Spleen (tissue), 11 donors: ENCODE measurements around the gene MLST8. TPM values are rescaled to one million over a fixed set of nuclear protein-coding genes. Genes with fewer than 3 reads are reported as not detected.
"Not testable (repeated sequence)": the region's sequence is repeated elsewhere in the genome, so short reads cannot be mapped to it uniquely, and the experiment has no call there.

Source experiments
- DNase-seq: peaks from one replicate; pipeline ENCODE4 v3.0.0-alpha.2; 2020
- H3K27ac ChIP-seq, 8 donors: fragments of 200-600 bp; sonication (generic) in 7 of 8; 1 replicate in 4 of 8; 2 replicates in 4 of 8; pipeline versions ENCODE4 v1.5.0 to v1.8.0; 2016 to 2021; ENCODE audit warnings: inconsistent platforms in 4 of 8, mild to moderate bottlenecking in 4 of 8, moderate library complexity in 1 of 8
- H3K27me3 ChIP-seq, 7 donors: fragments of 200-600 bp; sonication (generic) in 6 of 7; replicated peaks in 1 of 7; 1 replicate in 4 of 7; 2 replicates in 3 of 7; pipeline versions ENCODE4 v1.5.0 to v1.8.0; 2016 to 2021; ENCODE audit warnings: inconsistent platforms in 3 of 7, mild to moderate bottlenecking in 1 of 7
- H3K36me3 ChIP-seq, 6 donors: fragments of 200-600 bp; sonication (generic) in 5 of 6; 1 replicate in 4 of 6; 2 replicates in 2 of 6; pipeline versions ENCODE4 v1.5.0 to v1.8.0; 2016 to 2021; ENCODE audit warnings: inconsistent platforms in 2 of 6
- H3K4me1 ChIP-seq, 6 donors: fragments of 200-600 bp; sonication (generic) in 5 of 6; 1 replicate in 3 of 6; 2 replicates in 3 of 6; pipeline versions ENCODE4 v1.5.0 to v1.8.0; 2016 to 2021; ENCODE audit warnings: inconsistent platforms in 3 of 6
- H3K4me3 ChIP-seq, 8 donors: fragments of 200-600 bp; sonication (generic) in 7 of 8; 1 replicate in 4 of 8; 2 replicates in 4 of 8; pipeline versions ENCODE4 v1.5.0 to v1.8.0; 2016 to 2021; ENCODE audit warnings: inconsistent platforms in 4 of 8, mild to moderate bottlenecking in 4 of 8, moderate library complexity in 2 of 8
- H3K9me3 ChIP-seq, 8 donors: fragments of 200-600 bp; sonication (generic) in 7 of 8; 1 replicate in 4 of 8; 2 replicates in 4 of 8; pipeline versions ENCODE4 v1.5.0 to v1.8.0; 2016 to 2021; ENCODE audit warnings: inconsistent platforms in 4 of 8
- POLR2A ChIP-seq, 3 donors: fragments of 450-650 bp; IDR thresholded peaks; one replicate each; pipeline ENCODE4 v1.5.1; 2017; ENCODE audit warnings: antibody characterized with exemption in 3 of 3, mild to moderate bottlenecking in 1 of 3
- POLR2AphosphoS5 ChIP-seq, 3 donors: sonication (generic); formaldehyde crosslinking; IDR thresholded peaks; one replicate each; pipeline ENCODE4 v1.5.1; 2017; ENCODE audit warnings: antibody characterized with exemption in 3 of 3
- WGBS, 5 donors: extraction: QIAGEN DNeasy Blood & Tissue Kit in 3 of 5; methylation state at CpG; one replicate each; pipeline versions ENCODE4 v1.1.5 to v1.1.7; 2013 to 2018; 5-methylcytosine and 5-hydroxymethylcytosine counted together
- intact Hi-C: fragments of 100-400 bp; cut with DNase I; formaldehyde crosslinking; loops from one replicate; pipeline ENCODE4 v1.15.0; 2023; ENCODE audit warnings: low total_unique reads
- polyA plus RNA-seq, 3 donors: library from polyadenylated mRNA; stranded (reverse); fragments of 200-250 nt; gene quantifications; one replicate each; pipeline ENCODE4 v1.2.1, GENCODE V29; 2013
- total RNA-seq, 7 donors: library from RNA; depleted of rRNA in 3 of 7; stranded (reverse); fragments of >200 nt in 3 of 7; fragmentation: NEBNext Ultra II Directional in 4 of 7; extraction: Animal tissue kit (Norgen Biotek cat#: 25700) in 4 of 7; gene quantifications; one replicate each; pipeline versions ENCODE4 v1.1.0 to v1.2.1, GENCODE V29; 2016 to 2021
- donor health status: healthy with polysubstance abuse.
- donor health status: DM: no; HTN: no; CAD: no; lungs with moderate emphysema.
- donor health status: DM: no; HTN: no; CAD: no.
- donor health status: Bipolar disorder and iron deficiency.
- donor health status: healthy.
- donor health status: DM: no; HTN: no; CAD: no.
- donor health status: DM: yes; HTN: yes; CAD: no.

MLST8 gene
- total and polyA plus RNA-seq, 10 donors = 25.0 to 61.7 (median 40.6) TPM

DNA sequence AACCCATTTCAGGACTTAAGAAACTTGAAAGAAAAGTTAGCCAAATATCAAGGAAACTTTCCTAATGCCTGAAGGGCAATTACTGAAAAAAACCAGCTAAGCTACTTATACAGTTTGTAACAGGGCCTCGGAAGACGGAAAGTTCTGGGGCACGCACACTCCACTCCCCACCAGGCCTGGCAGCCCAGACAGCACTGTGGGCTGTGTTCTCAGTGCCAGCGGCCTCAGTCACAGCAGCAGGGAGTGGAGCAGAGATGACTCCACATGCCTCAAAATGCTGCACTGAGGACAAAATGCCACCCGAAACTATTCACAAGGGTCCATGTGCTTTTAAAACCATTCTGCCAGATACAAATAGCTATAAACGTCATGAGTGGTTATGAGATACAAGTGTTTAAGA lies 52.5 kb downstream of the MLST8 start:
- Histone ChIP-seq H3K36me3 (peaks cover 3 to 100% (median 98%) of the 10 kb centered on the region in 6 donors), H3K4me1 (peaks cover 0 to 14% (median 3%) of the 10 kb centered on the region in 6 donors), H3K4me3 (no peak overlapping the region), H3K9me3 (no peaks in the 10 kb centered on the region), H3K27ac (no peak overlapping the region), H3K27me3 (no peaks in the 10 kb centered on the region)
- TF ChIP-seq POLR2A (IDR thresholded peaks at IDR 0.05) (no peak), POLR2AphosphoS5 (IDR thresholded peaks at IDR 0.05) (peak in 2 of 3 donors; percentile 13 to 22)
- no peak for DNase-seq
- intact Hi-C loops = no loop called here
- WGBS, 5 donors = 90 to 96% (median 93%) methylated on average over 6 of the region's 6 CpGs

DNA sequence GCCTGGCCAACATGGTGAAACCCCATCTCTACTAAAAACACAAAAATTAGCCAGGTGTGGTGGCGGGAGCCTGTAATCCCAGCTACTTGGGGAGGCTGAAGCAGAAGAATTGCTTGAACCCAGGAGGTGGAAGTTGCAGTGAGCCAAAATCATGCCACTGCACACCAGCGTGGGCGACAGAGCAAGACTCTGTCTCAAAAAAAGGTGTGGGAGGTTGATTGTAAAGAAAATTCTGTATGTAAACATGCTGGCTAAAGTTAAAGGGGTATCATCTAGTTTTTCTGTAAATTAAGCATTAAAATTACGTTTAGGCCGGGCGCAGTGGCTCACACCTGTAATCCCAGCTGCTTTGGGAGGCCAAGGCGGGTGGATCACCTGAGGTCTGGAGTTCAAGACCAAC lies 53.3 kb downstream of the MLST8 start:
- DNase-seq, H3K4me3 ChIP-seq, H3K27me3 ChIP-seq, H3K9me3 ChIP-seq, intact Hi-C loops, H3K27ac ChIP-seq: not testable (repeated sequence)
- H3K4me1 ChIP-seq = peaks cover 0 to 12% (median 3%) of the 10 kb centered on the region in 6 donors
- peaks cover 3 to 100% (median 99%) of the 10 kb centered on the region in 6 donors for H3K36me3 ChIP-seq
- 91 to 97% (median 96%) methylated on average over 7 of the region's 7 CpGs for WGBS, 5 donors

Other genes starting within 250 kb of the MLST8 start
- 100 to 1,000 TPM in 3 of 7 donors, 10 to 100 TPM in 4; 69.3 to 225 (median 87.4) TPM for gene NDUFB10, start 245.9 kb upstream of the MLST8 start, total RNA-seq
- 100 to 1,000 TPM; 155 to 162 (median 159) TPM for gene NDUFB10, start 245.9 kb upstream of the MLST8 start, polyA plus RNA-seq
- 1,000 to 10,000 TPM; 1,930 to 2,450 (median 2,233) TPM for gene RPS2, start 240.6 kb upstream of the MLST8 start, total RNA-seq
- gene RPS2, start 240.6 kb upstream of the MLST8 start, polyA plus RNA-seq = 1,000 to 10,000 TPM; 3,942 to 6,006 (median 5,765) TPM
- gene RNF151, start 238.6 kb upstream of the MLST8 start, total RNA-seq = not detected
- under 1 TPM; 0.16 to 0.26 (median 0.17) TPM for gene RNF151, start 238.6 kb upstream of the MLST8 start, polyA plus RNA-seq
- gene TBL3, start 233.4 kb upstream of the MLST8 start, total RNA-seq = 10 to 100 TPM; 20.6 to 33.0 (median 27.0) TPM
- gene TBL3, start 233.4 kb upstream of the MLST8 start, polyA plus RNA-seq = 10 to 100 TPM; 40.6 to 54.2 (median 46.8) TPM
- 1 to 10 TPM in 1 of 7 donors, under 1 TPM in 2, not detected in 4; 0.30 to 1.4 (median 0.49) TPM for gene NOXO1, start 224.0 kb upstream of the MLST8 start, total RNA-seq
- gene NOXO1, start 224.0 kb upstream of the MLST8 start, polyA plus RNA-seq = 1 to 10 TPM in 1 of 3 donors, under 1 TPM in 2; 0.68 to 1.3 (median 0.96) TPM
- gene GFER, start 221.3 kb upstream of the MLST8 start, total RNA-seq = 10 to 100 TPM in 6 of 7 donors, 1 to 10 TPM in 1; 9.6 to 23.3 (median 20.5) TPM
- gene GFER, start 221.3 kb upstream of the MLST8 start, polyA plus RNA-seq = 10 to 100 TPM; 28.5 to 36.0 (median 34.9) TPM
- 10 to 100 TPM in 1 of 7 donors, 1 to 10 TPM in 5, under 1 TPM in 1; 0.85 to 11.4 (median 2.6) TPM for gene SYNGR3, start 215.5 kb upstream of the MLST8 start, total RNA-seq
- gene SYNGR3, start 215.5 kb upstream of the MLST8 start, polyA plus RNA-seq = 1 to 10 TPM; 1.8 to 3.0 (median 3.0) TPM
- 10 to 100 TPM; 34.6 to 56.2 (median 47.2) TPM for gene ZNF598, start 195.6 kb upstream of the MLST8 start, total RNA-seq
- 10 to 100 TPM; 21.8 to 45.5 (median 29.0) TPM for gene ZNF598, start 195.6 kb upstream of the MLST8 start, polyA plus RNA-seq
- gene NPW, start 185.7 kb upstream of the MLST8 start, total RNA-seq = 1 to 10 TPM in 1 of 7 donors, under 1 TPM in 3, not detected in 3; 0.51 to 1.9 (median 0.89) TPM
- gene NPW, start 185.7 kb upstream of the MLST8 start, polyA plus RNA-seq = 1 to 10 TPM in 2 of 3 donors, under 1 TPM in 1; 0.30 to 2.5 (median 2.3) TPM
- 100 to 1,000 TPM in 4 of 7 donors, 10 to 100 TPM in 3; 62.4 to 179 (median 126) TPM for gene NHERF2, start 178.6 kb upstream of the MLST8 start, total RNA-seq
- 100 to 1,000 TPM in 1 of 3 donors, 10 to 100 TPM in 2; 64.6 to 218 (median 71.2) TPM for gene NHERF2, start 178.6 kb upstream of the MLST8 start, polyA plus RNA-seq
- 10 to 100 TPM in 6 of 7 donors, 1 to 10 TPM in 1; 9.6 to 29.6 (median 20.0) TPM for gene NTHL1, start 157.6 kb upstream of the MLST8 start, total RNA-seq
- gene NTHL1, start 157.6 kb upstream of the MLST8 start, polyA plus RNA-seq = 10 to 100 TPM; 31.3 to 52.1 (median 37.0) TPM
- gene TSC2, start 157.5 kb upstream of the MLST8 start, total RNA-seq = 100 to 1,000 TPM in 4 of 7 donors, 10 to 100 TPM in 3; 63.8 to 185 (median 103) TPM
- gene TSC2, start 157.5 kb upstream of the MLST8 start, polyA plus RNA-seq = 10 to 100 TPM; 20.7 to 82.0 (median 53.3) TPM
- 100 to 1,000 TPM in 2 of 7 donors, 10 to 100 TPM in 5; 64.0 to 124 (median 95.3) TPM for gene PKD1, start 69.6 kb upstream of the MLST8 start, total RNA-seq
- gene PKD1, start 69.6 kb upstream of the MLST8 start, polyA plus RNA-seq = 10 to 100 TPM; 14.0 to 60.9 (median 18.5) TPM
- 1 to 10 TPM in 4 of 7 donors, under 1 TPM in 2, not detected in 1; 0.26 to 7.9 (median 1.2) TPM for gene RAB26, start 56.8 kb upstream of the MLST8 start, total RNA-seq
- 1 to 10 TPM in 2 of 3 donors, under 1 TPM in 1; 0.91 to 1.5 (median 1.4) TPM for gene RAB26, start 56.8 kb upstream of the MLST8 start, polyA plus RNA-seq
- gene TRAF7, start 49.7 kb upstream of the MLST8 start, total RNA-seq = 10 to 100 TPM; 41.5 to 63.9 (median 50.9) TPM
- 10 to 100 TPM; 22.0 to 37.6 (median 23.3) TPM for gene TRAF7, start 49.7 kb upstream of the MLST8 start, polyA plus RNA-seq
- not detected for gene CASKIN1, start 8.8 kb upstream of the MLST8 start, total RNA-seq
- gene CASKIN1, start 8.8 kb upstream of the MLST8 start, polyA plus RNA-seq = under 1 TPM; 0.24 to 0.32 (median 0.30) TPM
- 10 to 100 TPM in 2 of 7 donors, 1 to 10 TPM in 5; 3.5 to 12.8 (median 8.6) TPM for gene BRICD5, start 5.4 kb downstream of the MLST8 start, total RNA-seq
- gene BRICD5, start 5.4 kb downstream of the MLST8 start, polyA plus RNA-seq = 10 to 100 TPM; 18.2 to 40.2 (median 18.9) TPM
- gene PGP, start 9.4 kb downstream of the MLST8 start, total RNA-seq = 10 to 100 TPM in 6 of 7 donors, 1 to 10 TPM in 1; 9.4 to 20.2 (median 14.1) TPM
- gene PGP, start 9.4 kb downstream of the MLST8 start, polyA plus RNA-seq = 10 to 100 TPM in 2 of 3 donors, 1 to 10 TPM in 1; 9.3 to 16.6 (median 12.4) TPM
- gene E4F1, start 18.1 kb downstream of the MLST8 start, total RNA-seq = 10 to 100 TPM; 22.7 to 41.4 (median 26.7) TPM
- 10 to 100 TPM; 20.8 to 41.0 (median 38.4) TPM for gene E4F1, start 18.1 kb downstream of the MLST8 start, polyA plus RNA-seq
- 1 to 10 TPM in 4 of 7 donors, under 1 TPM in 3; 0.72 to 1.7 (median 1.3) TPM for gene DNASE1L2, start 31.0 kb downstream of the MLST8 start, total RNA-seq
- gene DNASE1L2, start 31.0 kb downstream of the MLST8 start, polyA plus RNA-seq = 1 to 10 TPM in 2 of 3 donors, under 1 TPM in 1; 0.59 to 2.2 (median 1.2) TPM
- gene ECI1, start 46.1 kb downstream of the MLST8 start, total RNA-seq = 10 to 100 TPM; 20.6 to 35.2 (median 29.0) TPM
- 10 to 100 TPM; 42.0 to 54.8 (median 51.6) TPM for gene ECI1, start 46.1 kb downstream of the MLST8 start, polyA plus RNA-seq
- gene RNPS1, start 62.7 kb downstream of the MLST8 start, total RNA-seq = 100 to 1,000 TPM; 119 to 153 (median 132) TPM
- 100 to 1,000 TPM; 123 to 180 (median 125) TPM for gene RNPS1, start 62.7 kb downstream of the MLST8 start, polyA plus RNA-seq
- 10 to 100 TPM in 1 of 7 donors, 1 to 10 TPM in 6; 6.5 to 12.6 (median 7.3) TPM for gene ABCA3, start 135.3 kb downstream of the MLST8 start, total RNA-seq
- gene ABCA3, start 135.3 kb downstream of the MLST8 start, polyA plus RNA-seq = 1 to 10 TPM; 2.5 to 5.5 (median 2.5) TPM
- gene CCNF, start 224.0 kb downstream of the MLST8 start, total RNA-seq = 10 to 100 TPM in 1 of 7 donors, 1 to 10 TPM in 6; 4.2 to 11.1 (median 7.3) TPM
- 1 to 10 TPM; 1.5 to 2.7 (median 2.6) TPM for gene CCNF, start 224.0 kb downstream of the MLST8 start, polyA plus RNA-seq